Islet precursor cell (in vitro differentiated cells): ENCODE measurements around the gene PES1.
"Not testable (repeated sequence)": the region's sequence is repeated elsewhere in the genome, so short reads cannot be mapped to it uniquely, and the experiment has no call there.

Experiments
- DNase-seq: peaks from one replicate; pipeline ENCODE4 v3.0.0-alpha.2; 2018

Gene PES1

DNA sequence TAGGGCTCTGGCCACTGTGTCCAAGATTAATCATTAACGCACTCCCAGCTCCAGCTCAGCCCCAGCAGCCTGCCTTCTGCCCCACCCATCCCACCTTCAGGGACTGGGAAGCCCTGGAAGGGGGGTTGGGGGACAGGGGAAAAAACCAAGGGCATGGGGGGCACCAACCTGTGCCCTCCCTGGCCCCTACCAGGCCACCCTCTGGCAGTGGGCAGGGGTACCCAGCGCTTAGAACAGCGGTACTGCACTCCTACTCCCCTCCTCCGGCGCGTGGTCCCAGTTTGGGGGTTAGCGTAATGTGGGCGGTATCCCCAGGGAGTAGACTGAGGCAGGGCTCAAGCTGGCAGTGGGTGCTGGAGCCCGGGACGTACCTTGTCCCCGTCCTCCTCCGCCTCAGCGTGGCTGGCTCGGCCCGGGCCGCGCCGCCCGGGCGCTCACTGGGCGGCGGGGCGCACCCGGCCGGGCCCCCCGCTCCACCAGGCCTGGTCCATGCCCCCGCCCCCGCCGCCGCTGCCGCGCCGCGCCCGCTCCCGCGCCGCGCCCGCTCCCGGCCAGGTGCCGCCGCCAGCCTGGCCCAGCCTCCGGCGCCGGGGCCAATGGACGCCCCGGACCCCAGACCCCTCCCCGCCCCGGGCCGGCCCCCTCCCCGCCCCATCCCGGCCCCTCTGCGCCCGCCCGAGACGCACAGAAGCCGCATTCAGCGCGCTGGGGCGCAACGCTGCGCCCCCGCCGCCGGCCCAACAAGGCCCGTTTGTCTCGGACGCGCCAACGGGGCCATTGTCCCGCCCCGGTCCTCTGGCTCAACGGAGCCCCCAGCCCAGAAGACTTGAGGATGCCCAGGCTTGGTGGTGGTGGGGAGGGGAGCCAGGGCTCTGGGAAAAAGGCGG lies 17.4 kb downstream of the PES1 start, which contains the start of gene GAL3ST1:
TSS of gene GAL3ST1 (minus strand) at position 571 of the 887 bp plus-strand sequence. CDS start 17,273 bp downstream, outside the sequence.
- no peak for DNase-seq

DNA sequence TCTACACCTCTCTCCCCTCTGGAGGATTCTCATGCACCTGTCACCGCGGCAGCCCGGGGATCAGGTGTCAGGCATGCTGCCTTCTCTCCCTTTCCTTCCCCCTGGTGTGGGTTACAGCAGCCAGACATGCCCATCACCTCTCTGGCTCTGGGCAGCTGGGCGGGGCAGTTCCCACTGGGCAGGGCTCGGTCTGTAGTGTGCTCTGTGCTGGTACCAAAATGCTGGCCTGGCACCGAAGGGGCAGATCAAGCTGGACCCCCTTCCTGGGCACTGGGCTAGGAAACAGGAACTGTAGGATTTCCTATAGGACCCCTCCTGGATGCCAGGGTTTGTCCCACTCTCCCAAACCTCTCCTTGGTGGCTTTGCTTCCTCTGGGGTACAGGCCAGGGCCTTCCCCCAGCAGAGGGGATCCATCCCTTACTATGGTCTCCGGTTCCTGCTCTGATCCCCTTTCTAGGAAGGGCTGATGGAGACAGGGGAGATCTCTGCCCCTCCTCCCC lies 18.1 kb downstream of the PES1 start:
- DNase-seq, result no peak

DNA sequence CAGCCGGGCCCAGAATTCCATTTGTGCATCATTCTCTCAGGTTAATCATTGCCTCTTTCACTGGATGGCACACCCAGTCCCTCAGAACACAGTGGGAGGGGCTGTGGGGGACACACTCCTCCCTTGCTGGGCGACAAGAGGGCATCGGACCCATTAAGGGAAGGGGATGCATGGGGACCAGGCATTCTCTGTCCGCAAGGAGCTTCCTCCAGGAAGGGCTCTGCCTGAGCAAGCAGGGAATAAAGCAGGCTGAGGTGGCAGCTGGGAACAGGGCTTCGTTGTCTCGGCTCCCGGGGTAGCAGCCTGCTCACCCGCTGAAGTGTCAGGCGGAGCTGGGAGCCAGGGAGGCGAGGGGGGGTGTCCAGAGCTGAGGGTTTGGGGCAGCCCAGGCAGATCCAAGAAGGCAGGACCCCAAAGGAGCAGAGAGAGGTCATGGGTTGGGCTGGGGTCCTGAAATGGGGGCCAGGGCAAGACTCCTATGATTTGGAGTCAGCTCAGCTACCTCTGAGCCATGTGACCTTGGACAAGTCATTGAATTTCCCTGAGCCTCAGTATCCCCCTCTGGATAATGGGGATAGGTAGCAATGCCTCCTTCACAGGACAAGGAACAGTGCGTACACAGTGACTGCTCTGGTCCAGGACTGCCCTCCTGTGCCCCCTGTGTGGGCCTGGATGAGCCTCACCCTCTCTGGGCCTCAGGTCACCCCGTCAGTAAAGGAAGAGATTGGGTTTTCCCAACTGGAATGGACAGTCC lies 18.7 kb downstream of the PES1 start:
- DNase-seq, result no peak

GRCh38 chr22:30572210-30572609 lies 19.5 kb downstream of the PES1 start:
- DNase-seq, result no peak

- no peak for DNase-seq
Observed at GRCh38 chr22:30569674-30570202, 22.0 kb downstream of the PES1 start.

DNA sequence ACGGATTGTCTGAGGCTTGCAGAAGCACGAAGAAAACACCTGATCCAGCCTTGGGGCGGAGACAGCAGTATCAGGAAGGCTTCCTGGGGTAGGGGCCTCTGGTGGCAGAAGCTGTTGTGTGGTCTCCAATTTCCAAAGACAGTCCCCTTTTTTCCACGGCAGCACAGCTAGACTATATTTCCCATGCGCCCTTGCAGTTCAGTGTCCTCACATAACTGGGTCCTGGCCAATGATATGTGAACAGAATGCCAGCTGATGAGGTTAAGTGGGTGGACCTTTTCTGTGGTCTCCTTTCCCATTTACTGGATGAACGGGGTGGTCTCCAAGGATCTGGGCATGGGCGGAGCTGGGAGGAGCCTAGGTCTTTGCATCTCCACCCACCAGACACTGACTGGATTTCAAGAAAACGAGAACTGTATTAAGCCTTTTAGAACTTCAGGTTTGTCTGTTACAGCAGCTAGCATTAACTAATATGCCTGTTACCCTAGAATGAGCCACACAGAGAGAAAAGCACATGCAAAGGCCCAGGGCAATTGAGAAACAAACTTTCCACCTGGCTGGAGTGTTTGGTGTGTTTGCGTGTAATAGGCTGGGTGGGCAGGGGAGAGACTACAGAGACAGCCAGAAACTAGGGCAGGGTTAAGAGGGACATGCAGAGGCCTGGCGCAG lies 23.4 kb downstream of the PES1 start:
- DNase-seq, result no peak

GRCh38 chr22:30567277-30567676 lies 24.4 kb downstream of the PES1 start:
- DNase-seq, result not testable (repeated sequence)

DNA sequence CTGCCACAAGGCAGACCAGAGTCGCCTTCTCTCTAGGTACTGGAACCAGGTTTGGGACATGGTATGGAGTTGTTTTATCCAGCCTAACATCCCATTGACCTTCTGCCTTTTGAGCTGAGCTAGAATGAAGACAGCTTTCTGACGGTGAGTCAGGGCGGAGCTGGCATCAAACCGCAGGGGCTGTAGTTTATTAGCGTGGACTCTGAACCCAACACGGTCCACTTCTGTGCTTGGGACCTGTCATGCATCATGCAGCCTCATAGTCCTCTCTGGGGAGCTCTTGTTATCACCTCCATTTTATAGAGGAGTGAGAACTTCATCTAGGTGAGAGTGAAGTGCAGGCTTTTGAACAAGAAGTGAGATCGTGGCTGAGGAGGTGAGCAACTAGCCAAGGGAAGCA lies 25.6 kb downstream of the PES1 start:
- DNase-seq, result no peak

DNA sequence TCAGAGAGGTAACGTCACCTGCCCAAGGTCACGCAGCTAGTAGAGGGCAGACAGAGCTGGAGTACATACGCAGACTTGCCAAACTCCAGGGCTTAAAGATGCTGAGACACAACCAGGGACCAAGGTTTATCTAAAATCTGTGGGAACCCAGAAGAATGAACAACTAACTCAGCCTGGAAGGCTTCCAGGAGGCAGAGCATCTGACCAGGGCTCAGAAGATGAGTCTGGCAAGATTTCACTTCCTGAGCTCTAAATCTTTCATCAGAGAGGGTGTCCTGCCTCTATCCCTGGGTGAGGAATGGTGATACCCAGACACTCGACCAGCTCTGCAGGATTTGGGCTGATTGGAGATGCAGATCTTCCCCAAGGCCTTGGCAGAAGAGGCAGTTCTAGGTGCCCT lies 26.4 kb downstream of the PES1 start:
- DNase-seq, result no peak

DNA sequence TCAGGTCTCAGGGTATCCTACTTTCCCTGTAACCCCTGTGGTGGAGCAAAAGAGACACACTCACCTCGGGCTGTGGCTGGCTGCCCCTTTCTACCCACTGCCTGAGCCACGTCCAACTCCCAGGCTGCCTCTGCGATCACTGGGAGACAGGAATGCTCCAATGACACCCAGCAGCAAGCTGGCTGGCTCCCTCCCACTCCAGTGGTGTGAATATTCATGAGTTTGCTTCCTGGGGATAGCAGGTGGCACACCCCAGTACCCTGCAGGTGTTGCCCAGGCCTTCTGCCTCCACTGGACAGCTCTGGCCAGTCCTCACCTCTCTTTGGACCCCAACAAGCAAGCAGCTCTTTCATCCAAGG lies 27.0 kb downstream of the PES1 start:
- DNase-seq, result no peak

GRCh38 chr22:30564045-30564760 lies 27.5 kb downstream of the PES1 start:
- DNase-seq, result no peak

GRCh38 chr22:30562366-30562765 lies 29.3 kb downstream of the PES1 start:
- DNase-seq, result no peak

- no peak for DNase-seq
Observed at GRCh38 chr22:30561402-30562189, 30.1 kb downstream of the PES1 start.

DNA sequence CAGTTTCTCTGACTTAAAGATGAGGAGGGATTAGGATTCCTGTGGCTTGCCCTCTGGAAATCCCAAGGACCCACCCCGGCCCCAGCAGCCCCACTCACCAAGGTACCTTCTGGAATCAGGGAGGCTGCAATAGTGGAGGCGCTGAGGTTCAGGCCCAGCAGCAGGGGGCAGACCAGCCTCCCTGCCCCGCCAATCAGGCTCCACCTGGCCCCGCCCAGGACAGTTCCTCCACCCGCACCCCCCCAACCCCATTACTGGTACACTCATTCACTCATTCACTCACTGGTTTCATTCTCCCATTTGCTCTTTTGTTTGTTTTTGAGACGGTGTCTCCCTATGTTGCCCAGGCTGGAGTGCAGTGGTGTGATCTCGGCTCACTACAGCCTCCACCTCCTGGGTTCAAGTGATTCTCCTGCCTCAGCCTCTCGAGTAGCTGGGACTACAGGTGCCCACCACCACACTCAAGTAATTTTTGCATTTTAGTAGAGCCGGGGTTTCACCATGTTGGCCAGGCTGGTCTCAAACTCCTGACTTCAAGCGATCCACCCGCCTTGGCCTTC lies 31.0 kb downstream of the PES1 start:
- DNase-seq, result not testable (repeated sequence)

GRCh38 chr22:30559889-30560288 lies 31.8 kb downstream of the PES1 start:
- no peak for DNase-seq

GRCh38 chr22:30557243-30557642 lies 34.5 kb downstream of the PES1 start:
- no peak for DNase-seq

- no peak for DNase-seq
Observed at GRCh38 chr22:30556388-30556787, 35.3 kb downstream of the PES1 start.

DNA sequence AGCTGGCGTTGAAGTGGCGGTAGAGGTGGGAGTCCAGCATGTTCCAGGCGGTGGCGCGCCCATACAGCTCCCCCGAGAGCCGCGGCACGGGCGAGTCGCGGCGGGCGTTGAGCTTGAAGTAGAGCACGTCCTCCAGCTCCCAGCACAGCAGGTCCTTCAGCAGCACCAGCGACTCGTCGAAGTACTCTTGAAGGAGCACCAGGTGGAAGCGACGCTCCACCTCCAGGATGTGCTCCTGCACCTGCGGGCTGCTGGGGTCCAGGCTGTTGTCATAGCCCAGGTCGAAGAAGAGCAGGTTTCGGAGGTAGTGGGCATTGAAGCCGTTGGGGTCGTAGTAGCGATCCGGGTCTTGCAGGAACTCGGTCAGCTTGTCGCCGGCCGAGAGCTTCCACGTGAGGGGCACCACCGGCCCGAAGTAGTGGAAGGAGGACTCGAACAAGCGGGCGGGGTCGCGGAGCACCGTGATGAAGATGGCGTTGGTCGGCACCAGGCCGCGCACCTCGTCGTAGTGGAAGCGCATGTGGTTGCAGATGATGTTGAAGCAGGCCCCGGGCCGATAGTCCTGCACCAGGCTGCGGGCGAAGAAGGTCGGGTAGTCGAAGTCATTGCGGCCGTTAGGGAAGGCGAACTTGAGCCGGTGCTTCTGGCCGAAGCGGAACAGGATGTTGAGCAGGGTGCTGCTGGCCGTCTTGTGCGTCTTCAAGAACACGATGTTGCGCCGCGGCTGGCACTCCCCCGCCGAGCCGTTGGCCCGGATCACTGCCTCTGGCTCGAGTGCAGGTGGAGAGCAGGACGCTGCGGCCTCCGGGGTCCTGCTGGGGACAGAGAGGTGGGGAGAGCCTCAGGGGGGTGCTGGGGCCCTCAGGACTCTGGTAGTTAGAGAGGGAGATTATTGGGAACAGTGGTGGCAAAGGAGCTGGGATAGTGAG lies 36.2 kb downstream of the PES1 start:
- no peak for DNase-seq

GRCh38 chr22:30553971-30554370 lies 37.7 kb downstream of the PES1 start:
- DNase-seq, result no peak

DNA sequence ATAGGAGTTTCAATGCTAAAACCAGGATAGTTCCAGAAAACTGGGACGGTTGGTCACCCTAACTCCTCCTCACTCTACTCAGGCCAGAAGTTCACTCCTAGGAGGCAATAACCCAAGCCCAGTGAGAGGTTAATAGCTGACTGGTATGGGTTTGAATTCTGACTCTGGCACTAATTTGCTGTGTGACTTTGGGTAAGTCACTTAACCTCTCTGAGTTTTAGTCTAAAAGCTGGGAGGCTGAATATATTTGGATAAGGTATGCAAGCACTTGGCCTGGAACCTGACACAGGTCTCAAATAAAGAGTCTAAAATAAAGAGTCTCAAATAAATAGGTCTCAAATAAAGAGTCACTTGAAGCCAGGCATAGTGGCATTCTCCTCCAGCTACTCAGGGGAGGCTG lies 39.0 kb downstream of the PES1 start:
- DNase-seq, result no peak
